ENCODE measurements around the gene PITPNM1. TPM values are rescaled to one million over a fixed set of nuclear protein-coding genes. Genes with fewer than 3 reads are reported as not detected.
"Not testable (repeated sequence)": the region's sequence is repeated elsewhere in the genome, so short reads cannot be mapped to it uniquely, and the experiment has no call there.

The PITPNM1 gene
- total RNA-seq, 1 experiment from 2014 or later = 29.9 TPM

GRCh38 chr11:67523556-67524479 is 18.7 kb upstream of the PITPNM1 start:
- DNase-seq (ENCODE audit: low spot score) = no peak

- no peak for DNase-seq (ENCODE audit: low spot score)
These were observed 17.8 kb upstream of the PITPNM1 start, which contains the start of gene CABP2 for GRCh38 chr11:67522844-67523555. Gene CABP2, minus strand, starts transcription at chr11:67523446. Its CDS starts 120 bp downstream, at chr11:67523326.

GRCh38 chr11:67522338-67522737 is 17.2 kb upstream of the PITPNM1 start:
- no peak for DNase-seq (ENCODE audit: low spot score)

GRCh38 chr11:67521924-67522323 is 16.8 kb upstream of the PITPNM1 start:
- DNase-seq (ENCODE audit: low spot score) = no peak

GRCh38 chr11:67520856-67521824 is 16.0 kb upstream of the PITPNM1 start:
- DNase-seq (ENCODE audit: low spot score) = no peak

GRCh38 chr11:67519726-67520125 is 14.6 kb upstream of the PITPNM1 start:
- no peak for DNase-seq (ENCODE audit: low spot score)

GRCh38 chr11:67517784-67518552 is 12.8 kb upstream of the PITPNM1 start:
- DNase-seq (ENCODE audit: low spot score) = no peak

GRCh38 chr11:67516806-67517205 is 11.6 kb upstream of the PITPNM1 start:
- DNase-seq (ENCODE audit: low spot score) = no peak

- no peak for DNase-seq (ENCODE audit: low spot score)
These were observed 9.0 kb upstream of the PITPNM1 start for GRCh38 chr11:67514116-67514515.

GRCh38 chr11:67511558-67511957 is 6.4 kb upstream of the PITPNM1 start:
- DNase-seq (ENCODE audit: low spot score) = not testable (repeated sequence)

- no peak for DNase-seq (ENCODE audit: low spot score)
These were observed 4.8 kb upstream of the PITPNM1 start for GRCh38 chr11:67510023-67510345.

GRCh38 chr11:67508486-67509121 is 3.4 kb upstream of the PITPNM1 start:
- DNase-seq (ENCODE audit: low spot score) = peak; percentile 89

GRCh38 chr11:67507864-67508485 is 2.8 kb upstream of the PITPNM1 start, which contains the start of gene CDK2AP2:
Gene CDK2AP2, minus strand, starts transcription at chr11:67508162. Its CDS starts 80 bp downstream, at chr11:67508082.
- peak; percentile 98 for DNase-seq (ENCODE audit: low spot score)

- no peak for DNase-seq (ENCODE audit: low spot score)
These were observed 2.2 kb upstream of the PITPNM1 start for GRCh38 chr11:67507242-67507863.

GRCh38 chr11:67506426-67507051 is 1.4 kb upstream of the PITPNM1 start:
- DNase-seq (ENCODE audit: low spot score) = no peak

GRCh38 chr11:67505605-67506396 is 638 bp upstream of the PITPNM1 start:
- peak; percentile 96 for DNase-seq (ENCODE audit: low spot score)

- peak; percentile 19 for DNase-seq (ENCODE audit: low spot score)
These were observed 886 bp downstream of the PITPNM1 start for GRCh38 chr11:67504005-67504949.

All from A172 (cell line).